Neutrophil (primary cell): ENCODE data around the gene HTR1B.
A peak's percentile ranks its signal among the peaks of the same experiment; 100 is the strongest.

Experiments
- H3K27ac ChIP-seq: fragments of 200-600 bp; sonication (generic); 2 replicates; pipeline ENCODE4 v1.5.1; 2016; ENCODE audit warnings: mild to moderate bottlenecking, moderate library complexity
- H3K27me3 ChIP-seq: fragments of 200-600 bp; sonication (generic); 2 replicates; pipeline ENCODE4 v1.6.0; 2016; ENCODE audit warnings: mild to moderate bottlenecking
- H3K36me3 ChIP-seq: fragments of 200-600 bp; sonication (generic); 2 replicates; pipeline ENCODE4 v1.5.1; 2017
- H3K4me1 ChIP-seq, 2 experiments: fragments of 200-600 bp in 1 of 2; sonication (generic) in 1 of 2; 1 replicate in 1 of 2; 2 replicates in 1 of 2; pipeline versions ENCODE4 v1.5.1 to v1.6.1; 2013 to 2016; ENCODE audit warnings: low read depth in 1 of 2, low read length in 1 of 2, mild to moderate bottlenecking in 1 of 2, moderate library complexity in 1 of 2; ENCODE audit not compliant: control insufficient read depth in 1 of 2, insufficient read depth in 1 of 2
- H3K4me3 ChIP-seq, 2 experiments: fragments of 200-600 bp in 1 of 2; sonication (generic) in 1 of 2; 1 replicate in 1 of 2; 2 replicates in 1 of 2; pipeline ENCODE4 v1.5.1; 2013 to 2016; ENCODE audit warnings: low read depth in 1 of 2, low read length in 1 of 2, mild to moderate bottlenecking in 1 of 2, moderate library complexity in 1 of 2
- H3K9me3 ChIP-seq: fragments of 200-600 bp; sonication (generic); 2 replicates; pipeline ENCODE4 v1.5.1; 2016
- CTCF ChIP-seq: fragments of 200-600 bp; sonication (generic); IDR thresholded peaks from 2 replicates; pipeline ENCODE4 v1.5.1; 2016; ENCODE audit warnings: antibody characterized with exemption

Gene HTR1B

GRCh38 chr6:77462359-77463307, 658 bp downstream of the HTR1B start:
- Histone ChIP-seq H3K4me3 (peak overlapping the region in 1 of 2 experiments; percentile 14), H3K36me3 (no peaks in the 10 kb centered on the region), H3K4me1 (peaks cover 0 to 17% of the 10 kb centered on the region in 2 experiments), H3K27ac (no peak overlapping the region), H3K27me3 (peaks cover 83% of the 10 kb centered on the region), H3K9me3 (no peaks in the 10 kb centered on the region)
- TF ChIP-seq CTCF, result no peak

- Histone ChIP-seq H3K27ac (no peak overlapping the region), H3K4me3 (no peak overlapping the region)
- no peak for TF ChIP-seq CTCF
These were observed 1.5 kb downstream of the HTR1B start for GRCh38 chr6:77461796-77462195.

GRCh38 chr6:77458421-77458820, 4.9 kb downstream of the HTR1B start:
- H3K27ac ChIP-seq, result no peak overlapping the region
- H3K9me3 ChIP-seq, result no peaks in the 10 kb centered on the region
- peaks cover 41% of the 10 kb centered on the region for H3K27me3 ChIP-seq
- H3K4me1 ChIP-seq, result peaks cover 0 to 3% of the 10 kb centered on the region in 2 experiments
- no peak for TF ChIP-seq CTCF
- H3K36me3 ChIP-seq, result no peaks in the 10 kb centered on the region
- no peak overlapping the region for H3K4me3 ChIP-seq

More at GRCh38 chr6:77461796-77462195, 1.5 kb downstream of the HTR1B start:
- Histone ChIP-seq H3K36me3 (no peaks in the 10 kb centered on the region), H3K4me1 (peaks cover 0 to 15% of the 10 kb centered on the region in 2 experiments), H3K27me3 (peaks cover 74% of the 10 kb centered on the region), H3K9me3 (no peaks in the 10 kb centered on the region)

GRCh38 chr6:77457720-77458349, 5.5 kb downstream of the HTR1B start:
- TF ChIP-seq CTCF, result no peak
- Histone ChIP-seq H3K9me3 (no peaks in the 10 kb centered on the region), H3K4me3 (no peak overlapping the region), H3K27ac (no peak overlapping the region), H3K27me3 (peaks cover 35% of the 10 kb centered on the region), H3K4me1 (no peaks in the 10 kb centered on the region), H3K36me3 (no peaks in the 10 kb centered on the region)

- Histone ChIP-seq H3K4me1 (no peaks in the 10 kb centered on the region), H3K4me3 (no peak overlapping the region), H3K9me3 (no peaks in the 10 kb centered on the region), H3K36me3 (no peaks in the 10 kb centered on the region), H3K27me3 (peaks cover 23% of the 10 kb centered on the region), H3K27ac (no peak overlapping the region)
- no peak for TF ChIP-seq CTCF
These were observed 6.6 kb downstream of the HTR1B start for GRCh38 chr6:77456531-77457248.
